B cell (primary cell): Measurements from ENCODE around the gene MEF2B. TPM values are rescaled to one million over a fixed set of nuclear protein-coding genes. Genes with fewer than 3 reads are reported as not detected.
"Not testable (repeated sequence)": the region's sequence is repeated elsewhere in the genome, so short reads cannot be mapped to it uniquely, and the experiment has no call there.

ENCODE experiments used
- ATAC-seq: fragments of 200-7000 bp; cut with Tn5 transposase; one replicate; pipeline ENCODE4 v1.10.0; 2021; ENCODE audit warnings: low read depth, mild to moderate bottlenecking, moderate number of reproducible peaks, moderate library complexity
- CTCF ChIA-PET: fragments of 350-600 bp; sonication (Branson Sonifier 250); formaldehyde crosslinking; loops from one replicate; lab custom pipeline; 2021; ENCODE audit warnings: antibody characterized with exemption, inconsistent platforms; lab: Charles Lee
- POLR2A ChIA-PET: fragments of 350-600 bp; sonication (Branson Sonifier 250); formaldehyde crosslinking; loops from one replicate; lab custom pipeline; 2021; ENCODE audit warnings: antibody characterized with exemption; lab: Charles Lee
- DNase-seq: peaks from one replicate; pipeline ENCODE4 v3.0.0; 2013
- H2AFZ ChIP-seq: 2 replicates; pipeline ENCODE4 v1.6.1; 2012; ENCODE audit warnings: mild to moderate bottlenecking, low read depth, low read length; ENCODE audit not compliant: insufficient read depth, poor library complexity, severe bottlenecking
- H3K27ac ChIP-seq, 2 donors: 1 replicate in 1 of 2; 2 replicates in 1 of 2; pipeline ENCODE4 v1.5.1; 2012 to 2013; ENCODE audit warnings: low read length in 2 of 2, mild to moderate bottlenecking in 2 of 2, moderate library complexity in 1 of 2
- H3K27me3 ChIP-seq, 4 experiments: fragments of 200-600 bp in 1 of 4; sonication (generic) in 1 of 4; replicated peaks in 1 of 4; 1 replicate in 2 of 4; 2 replicates in 2 of 4; pipeline versions ENCODE4 v1.6.1 to v1.7.0; 2013 to 2016; ENCODE audit warnings: low read length in 3 of 4, mild to moderate bottlenecking in 2 of 4, mixed read lengths in 1 of 4, moderate library complexity in 1 of 4; ENCODE audit not compliant: insufficient read depth in 4 of 4, control insufficient read depth in 3 of 4; ENCODE audit errors: control extremely low read depth in 1 of 4
- H3K36me3 ChIP-seq, 2 experiments: replicated peaks in 1 of 2; 1 replicate in 1 of 2; 2 replicates in 1 of 2; pipeline versions ENCODE4 v1.6.1 to v1.7.1; 2013; ENCODE audit warnings: low read length in 1 of 2; ENCODE audit not compliant: insufficient read depth in 2 of 2, control insufficient read depth in 1 of 2; ENCODE audit errors: control extremely low read depth in 1 of 2, extremely low read depth in 1 of 2
- H3K4me1 ChIP-seq, 2 donors: fragments of 200-600 bp in 1 of 2; sonication (generic) in 1 of 2; 1 replicate in 1 of 2; 2 replicates in 1 of 2; pipeline versions ENCODE4 v1.5.1 to v1.6.1; 2013 to 2017; ENCODE audit warnings: low read length in 2 of 2; ENCODE audit not compliant: control insufficient read depth in 2 of 2, insufficient read depth in 2 of 2
- H3K4me2 ChIP-seq: replicated peaks from 2 replicates; pipeline ENCODE3; 2012; ENCODE audit warnings: mild to moderate bottlenecking, low read depth, low read length; ENCODE audit not compliant: poor library complexity, severe bottlenecking
- H3K4me3 ChIP-seq, 5 experiments: fragments of 200-600 bp in 1 of 5; sonication (generic) in 1 of 5; 1 replicate in 3 of 5; 2 replicates in 2 of 5; pipeline versions ENCODE4 v1.5.1 to v1.7.0; 2011 to 2016; ENCODE audit warnings: low read length in 4 of 5, mild to moderate bottlenecking in 4 of 5, low read depth in 2 of 5, control low read depth in 1 of 5, moderate library complexity in 1 of 5; ENCODE audit not compliant: insufficient read depth in 1 of 5; ENCODE audit errors: control extremely low read depth in 1 of 5, extremely low read depth in 1 of 5
- H3K79me2 ChIP-seq: fragments of 200-600 bp; sonication (generic); one replicate; pipeline ENCODE4 v1.6.0; 2016; ENCODE audit warnings: low read length; ENCODE audit not compliant: control insufficient read depth, insufficient read depth
- H3K9ac ChIP-seq: fragments of 200-600 bp; sonication (generic); 2 replicates; pipeline ENCODE4 v1.6.1; 2017; ENCODE audit warnings: mild to moderate bottlenecking, low read length, moderate library complexity
- H3K9me3 ChIP-seq, 3 donors: one replicate each; pipeline versions ENCODE4 v1.6.1 to v1.7.1; 2013; ENCODE audit warnings: low read length in 2 of 3; ENCODE audit not compliant: control insufficient read depth in 2 of 3, insufficient read depth in 1 of 3; ENCODE audit errors: control extremely low read depth in 1 of 3
- H4K20me1 ChIP-seq: 2 replicates; pipeline ENCODE4 v1.6.0; 2012; ENCODE audit warnings: mild to moderate bottlenecking, low read length; ENCODE audit not compliant: insufficient read depth, control insufficient read depth, poor library complexity, severe bottlenecking
- H3K27ac Mint-ChIP-seq: one replicate; pipeline ENCODE4 v1.8.0; 2021; ENCODE audit warnings: mixed read lengths
- H3K27me3 Mint-ChIP-seq: one replicate; pipeline ENCODE4 v1.8.0; 2021; ENCODE audit warnings: mixed read lengths
- H3K4me1 Mint-ChIP-seq: one replicate; pipeline ENCODE4 v1.8.0; 2021; ENCODE audit warnings: mixed read lengths
- H3K4me3 Mint-ChIP-seq: one replicate; pipeline ENCODE4 v1.8.0; 2021; ENCODE audit warnings: mixed read lengths
- H3K9me3 Mint-ChIP-seq: one replicate; pipeline ENCODE4 v1.8.0; 2022; ENCODE audit warnings: mixed read lengths; ENCODE audit not compliant: insufficient read depth
- EZH2 ChIP-seq: IDR thresholded peaks from 2 replicates; pipeline ENCODE4 v1.6.1; 2012; ENCODE audit warnings: borderline replicate concordance, low read depth, mild to moderate bottlenecking, moderate library complexity, low read length; ENCODE audit not compliant: insufficient read depth, poor library complexity, severe bottlenecking
- WGBS: methylation state at CpG from one replicate; pipeline ENCODE4 v1.1.5; 2013; ENCODE audit warnings: missing lambda C conversion rate; ENCODE audit not compliant: insufficient coverage; 5-methylcytosine and 5-hydroxymethylcytosine counted together
- intact Hi-C: fragments of 100-400 bp; cut with micrococcal nuclease; formaldehyde crosslinking; loops from one replicate; pipeline ENCODE4 v1.10.0; 2022
- polyA plus RNA-seq: library from polyadenylated mRNA; depleted of rRNA; stranded (reverse); fragments of >200 nt; gene quantifications from 2 replicates; pipeline ENCODE4 v1.2.3, GENCODE V29; 2012
- total RNA-seq, 2 donors: library from RNA; stranded (reverse); fragments of 120-200 nt in 1 of 2; gene quantifications; 1 replicate in 1 of 2; 2 replicates in 1 of 2; pipeline versions ENCODE4 v1.2.3 to v1.2.4, GENCODE V29; 2013 to 2022
- TF ChIP-seq, protein P1 (sequence below): fragments of 200-600 bp; IDR thresholded peaks from one replicate; pipeline ENCODE4 v1.8.0; 2022; ENCODE audit warnings: antibody characterized with exemption, mild to moderate bottlenecking

The MEF2B gene
- total and polyA plus RNA-seq, 2 donors (not counting 1 experiment from before 2014, with no cell fraction given), result 4.6 to 5.5 TPM

- H3K27ac ChIP-seq, H3K9me3 ChIP-seq, H3K27me3 ChIP-seq, POLR2A ChIA-PET, H2AFZ ChIP-seq, H3K27me3 Mint-ChIP-seq, ATAC-seq, H3K4me3 ChIP-seq, H3K9ac ChIP-seq, H4K20me1 ChIP-seq, H3K9me3 Mint-ChIP-seq, H3K4me2 ChIP-seq, H3K27ac Mint-ChIP-seq, DNase-seq, H3K79me2 ChIP-seq, H3K4me3 Mint-ChIP-seq, intact Hi-C loops: not testable (repeated sequence)
- Histone ChIP-seq H3K4me1 (peaks cover 14 to 25% of the 10 kb centered on the region in 2 donors), H3K36me3 (peaks cover 4 to 15% of the 10 kb centered on the region in 2 experiments)
- CTCF ChIA-PET, result interaction anchor here (1.5 to 10.8 kb wide), 6 partner anchors 8 to 342 kb away, joined by 3 to 285 read pairs (median 14); partner anchors contain the start of gene MEF2B
- WGBS, result no CpG with 5 or more reads among the region's 8 CpGs
- peaks cover 27% of the 10 kb centered on the region for H3K4me1 Mint-ChIP-seq
Observed at GRCh38 chr19:19148504-19148903, 21.6 kb downstream of the MEF2B start.

DNA sequence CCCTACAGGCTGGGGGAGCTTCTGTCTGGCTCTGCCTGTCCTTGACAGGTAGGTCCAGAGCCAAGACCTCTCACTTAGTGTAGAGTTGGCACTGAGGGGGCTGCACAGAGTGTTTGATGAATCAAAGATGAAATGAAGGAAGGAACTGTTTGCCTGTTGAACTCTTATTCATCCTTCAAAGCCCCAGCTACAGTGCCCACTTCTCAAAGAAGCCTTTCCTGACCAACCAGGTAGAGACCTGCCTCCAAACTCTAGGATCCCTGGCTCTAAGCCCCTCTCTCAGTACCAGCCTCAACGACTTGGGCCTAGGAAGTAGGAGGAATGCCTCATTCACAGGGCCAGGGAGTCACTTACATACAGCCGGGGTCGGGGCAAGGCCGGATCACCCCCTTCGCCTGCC, 22.7 kb downstream of the MEF2B start:
- Mint-ChIP-seq H3K27ac (no peak overlapping the region), H3K4me1 (peaks cover 22% of the 10 kb centered on the region), H3K27me3 (no peaks in the 10 kb centered on the region), H3K9me3 (no peaks in the 10 kb centered on the region), H3K4me3 (no peak overlapping the region)
- no peaks in the 10 kb centered on the region for H3K27me3 ChIP-seq
- 91% methylated on average over 5 of the region's 5 CpGs for WGBS
- H3K36me3 ChIP-seq, result peaks cover 4 to 15% of the 10 kb centered on the region in 2 experiments
- H4K20me1 ChIP-seq, result no peaks in the 10 kb centered on the region
- no peak overlapping the region for H3K4me2 ChIP-seq
- ChIA-PET CTCF (interaction anchor here (1.0 to 10.8 kb wide), 9 partner anchors 9 to 343 kb away, joined by 3 to 285 read pairs (median 8); partner anchors contain the start of gene MEF2B), POLR2A (interaction anchor here (1.7 kb wide), 1 partner anchor 27 kb away, joined by 11 read pairs; no protein-coding TSS in a partner anchor)
- intact Hi-C loops, result loop anchor here (2.0 kb wide), 1 partner anchor 13 kb away; no protein-coding TSS in a partner anchor
- H3K9ac ChIP-seq, result no peak overlapping the region
- no peaks in the 10 kb centered on the region for H3K79me2 ChIP-seq
- no peak overlapping the region for H3K4me3 ChIP-seq
- no peak overlapping the region for H3K27ac ChIP-seq
- TF ChIP-seq, protein P1, sequence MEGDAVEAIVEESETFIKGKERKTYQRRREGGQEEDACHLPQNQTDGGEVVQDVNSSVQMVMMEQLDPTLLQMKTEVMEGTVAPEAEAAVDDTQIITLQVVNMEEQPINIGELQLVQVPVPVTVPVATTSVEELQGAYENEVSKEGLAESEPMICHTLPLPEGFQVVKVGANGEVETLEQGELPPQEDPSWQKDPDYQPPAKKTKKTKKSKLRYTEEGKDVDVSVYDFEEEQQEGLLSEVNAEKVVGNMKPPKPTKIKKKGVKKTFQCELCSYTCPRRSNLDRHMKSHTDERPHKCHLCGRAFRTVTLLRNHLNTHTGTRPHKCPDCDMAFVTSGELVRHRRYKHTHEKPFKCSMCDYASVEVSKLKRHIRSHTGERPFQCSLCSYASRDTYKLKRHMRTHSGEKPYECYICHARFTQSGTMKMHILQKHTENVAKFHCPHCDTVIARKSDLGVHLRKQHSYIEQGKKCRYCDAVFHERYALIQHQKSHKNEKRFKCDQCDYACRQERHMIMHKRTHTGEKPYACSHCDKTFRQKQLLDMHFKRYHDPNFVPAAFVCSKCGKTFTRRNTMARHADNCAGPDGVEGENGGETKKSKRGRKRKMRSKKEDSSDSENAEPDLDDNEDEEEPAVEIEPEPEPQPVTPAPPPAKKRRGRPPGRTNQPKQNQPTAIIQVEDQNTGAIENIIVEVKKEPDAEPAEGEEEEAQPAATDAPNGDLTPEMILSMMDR, result no peak
- TF ChIP-seq EZH2, result no peak
- DNase-seq (no peak), ATAC-seq (no peak)
- H2AFZ ChIP-seq, result no peak overlapping the region
- no peaks in the 10 kb centered on the region for H3K9me3 ChIP-seq
- H3K4me1 ChIP-seq, result peaks cover 14 to 25% of the 10 kb centered on the region in 2 donors
